ENCODE results near the gene SYCP2.

The SYCP2 gene

DNA sequence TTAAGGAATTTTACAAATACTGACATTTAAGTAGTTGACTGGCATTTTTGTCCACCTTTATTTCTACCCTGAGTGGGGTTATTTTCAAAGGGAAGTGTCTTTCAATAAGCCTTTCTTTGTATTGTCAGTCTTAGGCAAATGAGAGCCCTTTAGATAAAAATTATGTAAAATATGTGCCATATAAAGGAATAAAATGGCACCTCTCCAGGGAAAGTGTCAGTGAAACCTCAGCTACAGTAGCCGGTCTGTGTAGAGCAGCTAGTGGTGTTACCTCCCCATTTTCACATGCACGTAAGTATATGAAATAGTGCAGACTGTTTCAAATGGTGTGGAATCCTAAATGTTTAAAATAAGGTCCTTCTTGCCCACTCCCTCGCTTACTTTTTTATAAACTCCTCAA lies 11.7 kb upstream of the SYCP2 start:
- H3K23ac ChIP-seq (ENCODE audit: low read length in 2 of 2) = no peak overlapping the region
- H2BK120ac ChIP-seq (ENCODE audit: low read depth, low read length) = no peak overlapping the region
- DNase-seq = no peak
- H3K18ac ChIP-seq (ENCODE audit: low read depth in 1 of 2, low read length in 2 of 2) = no peak overlapping the region
- no peak overlapping the region for H2BK12ac ChIP-seq (ENCODE audit: low read length in 2 of 2)
- H2BK5ac ChIP-seq (ENCODE audit: low read depth, low read length, poor library complexity, severe bottlenecking) = no peak overlapping the region
- no peak overlapping the region for H2BK15ac ChIP-seq (ENCODE audit: low read depth, poor library complexity, severe bottlenecking)
- H3K9me3 ChIP-seq (ENCODE audit: control insufficient read depth, low read length) = no peaks in the 10 kb centered on the region
- H3K27me3 ChIP-seq (ENCODE audit: control insufficient read depth in 1 of 2, insufficient read depth in 1 of 2, low read length in 2 of 2) = no peaks in the 10 kb centered on the region
- H3K27ac ChIP-seq (ENCODE audit: low read length, poor library complexity, severe bottlenecking) = peak overlapping the region; percentile 36
- no peak overlapping the region for H4K8ac ChIP-seq (ENCODE audit: low read length)
- 54% methylated on average over 1 of the region's 3 CpGs for WGBS
- no peak overlapping the region for H3K9ac ChIP-seq (ENCODE audit: low read length)
- H3K4me1 ChIP-seq (ENCODE audit: control insufficient read depth, insufficient read depth, low read depth, low read length) = no peaks in the 10 kb centered on the region
- H3K4ac ChIP-seq (ENCODE audit: low read depth in 1 of 2, low read length in 2 of 2) = no peak overlapping the region
- H2AK5ac ChIP-seq (ENCODE audit: low read length, severe bottlenecking) = no peak overlapping the region
- no peak overlapping the region for H3K14ac ChIP-seq (ENCODE audit: low read length in 2 of 2)
- H2AFZ ChIP-seq (ENCODE audit: low read depth, low read length) = no peak overlapping the region
- no peak overlapping the region for H3K4me3 ChIP-seq (ENCODE audit: insufficient read depth in 1 of 2, low read depth in 1 of 2, low read length in 2 of 2)
- peaks cover 4% of the 10 kb centered on the region for H3K79me1 ChIP-seq (replicated peaks; ENCODE audit: low read length, poor library complexity, severe bottlenecking)
- H4K91ac ChIP-seq (ENCODE audit: low read length) = no peak overlapping the region
- H3K4me2 ChIP-seq (ENCODE audit: low read length, poor library complexity, severe bottlenecking) = no peak overlapping the region
- peaks cover 5 to 44% of the 10 kb centered on the region in 2 experiments for H3K36me3 ChIP-seq (ENCODE audit: control insufficient read depth in 1 of 2, insufficient read depth in 2 of 2, low read depth in 1 of 2, low read length in 2 of 2)

DNA sequence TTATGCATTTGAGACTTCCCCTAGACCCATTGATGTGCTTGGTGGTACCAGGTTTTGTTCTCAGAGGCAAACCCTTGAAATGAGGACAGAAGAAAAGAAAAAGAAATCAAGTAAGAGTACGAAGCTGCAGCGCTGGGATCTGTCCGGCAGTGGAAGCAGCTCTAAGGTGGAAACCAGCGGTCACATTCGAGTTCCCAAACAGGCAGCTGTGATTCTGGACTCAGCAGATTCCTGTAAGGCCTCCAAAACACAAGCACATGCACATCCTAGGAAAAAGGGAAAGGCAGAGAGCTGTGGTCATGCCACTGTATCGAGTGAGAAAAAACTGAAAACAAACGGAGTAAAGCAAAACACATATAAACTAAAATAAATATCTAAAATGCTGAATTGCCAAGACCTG lies 11.3 kb upstream of the SYCP2 start:
- WGBS = 97% methylated on average over 5 of the region's 7 CpGs
- H4K91ac ChIP-seq (ENCODE audit: low read length) = no peak overlapping the region
- H3K79me1 ChIP-seq (replicated peaks; ENCODE audit: low read length, poor library complexity, severe bottlenecking) = peaks cover 3% of the 10 kb centered on the region
- H2BK5ac ChIP-seq (ENCODE audit: low read depth, low read length, poor library complexity, severe bottlenecking) = no peak overlapping the region
- no peak overlapping the region for H2AK5ac ChIP-seq (ENCODE audit: low read length, severe bottlenecking)
- H3K9me3 ChIP-seq (ENCODE audit: control insufficient read depth, low read length) = no peaks in the 10 kb centered on the region
- no peak overlapping the region for H2AFZ ChIP-seq (ENCODE audit: low read depth, low read length)
- H3K23ac ChIP-seq (ENCODE audit: low read length in 2 of 2) = no peak overlapping the region
- no peak for DNase-seq
- H3K9ac ChIP-seq (ENCODE audit: low read length) = no peak overlapping the region
- H3K18ac ChIP-seq (ENCODE audit: low read depth in 1 of 2, low read length in 2 of 2) = no peak overlapping the region
- H3K4me3 ChIP-seq (ENCODE audit: insufficient read depth in 1 of 2, low read depth in 1 of 2, low read length in 2 of 2) = no peak overlapping the region
- no peak overlapping the region for H2BK15ac ChIP-seq (ENCODE audit: low read depth, poor library complexity, severe bottlenecking)
- H3K27ac ChIP-seq (ENCODE audit: low read length, poor library complexity, severe bottlenecking) = no peak overlapping the region
- no peaks in the 10 kb centered on the region for H3K4me1 ChIP-seq (ENCODE audit: control insufficient read depth, insufficient read depth, low read depth, low read length)
- H3K27me3 ChIP-seq (ENCODE audit: control insufficient read depth in 1 of 2, insufficient read depth in 1 of 2, low read length in 2 of 2) = no peaks in the 10 kb centered on the region
- no peak overlapping the region for H2BK12ac ChIP-seq (ENCODE audit: low read length in 2 of 2)
- H2BK120ac ChIP-seq (ENCODE audit: low read depth, low read length) = no peak overlapping the region
- H4K8ac ChIP-seq (ENCODE audit: low read length) = no peak overlapping the region
- no peak overlapping the region for H3K4ac ChIP-seq (ENCODE audit: low read depth in 1 of 2, low read length in 2 of 2)
- H3K14ac ChIP-seq (ENCODE audit: low read length in 2 of 2) = no peak overlapping the region
- no peak overlapping the region for H3K4me2 ChIP-seq (ENCODE audit: low read length, poor library complexity, severe bottlenecking)
- peaks cover 5 to 44% of the 10 kb centered on the region in 2 experiments for H3K36me3 ChIP-seq (ENCODE audit: control insufficient read depth in 1 of 2, insufficient read depth in 2 of 2, low read depth in 1 of 2, low read length in 2 of 2)

DNA sequence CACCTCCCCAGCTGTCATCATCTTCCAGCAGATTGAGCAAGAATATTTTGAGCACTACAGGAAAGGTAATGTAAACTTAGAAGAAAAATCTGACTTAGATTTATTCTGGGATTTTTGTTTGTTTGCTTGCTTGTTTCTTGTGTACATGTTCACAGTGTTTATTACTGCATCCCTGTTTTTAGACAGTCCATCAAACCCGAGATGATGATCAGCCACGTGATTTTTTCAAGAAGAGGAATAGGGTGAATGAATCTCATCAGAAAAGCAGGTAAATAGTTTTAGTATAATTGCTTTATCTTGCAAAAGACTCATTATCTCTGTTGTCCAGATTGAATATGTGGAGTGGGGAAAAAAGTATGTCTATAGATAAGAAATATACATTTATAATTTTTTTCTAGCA lies 8.8 kb upstream of the SYCP2 start:
- no peak overlapping the region for H2BK15ac ChIP-seq (ENCODE audit: low read depth, poor library complexity, severe bottlenecking)
- H3K36me3 ChIP-seq (ENCODE audit: control insufficient read depth in 1 of 2, insufficient read depth in 2 of 2, low read depth in 1 of 2, low read length in 2 of 2) = peaks cover 10 to 44% of the 10 kb centered on the region in 2 experiments
- peaks cover 14% of the 10 kb centered on the region for H3K79me1 ChIP-seq (replicated peaks; ENCODE audit: low read length, poor library complexity, severe bottlenecking)
- H3K9ac ChIP-seq (ENCODE audit: low read length) = peak overlapping the region; percentile 97
- 100% methylated on average over 2 of the region's 2 CpGs for WGBS
- no peak overlapping the region for H3K4ac ChIP-seq (ENCODE audit: low read depth in 1 of 2, low read length in 2 of 2)
- no peak overlapping the region for H3K23ac ChIP-seq (ENCODE audit: low read length in 2 of 2)
- no peak overlapping the region for H3K4me2 ChIP-seq (ENCODE audit: low read length, poor library complexity, severe bottlenecking)
- no peak overlapping the region for H2BK120ac ChIP-seq (ENCODE audit: low read depth, low read length)
- H3K14ac ChIP-seq (ENCODE audit: low read length in 2 of 2) = no peak overlapping the region
- H2BK12ac ChIP-seq (ENCODE audit: low read length in 2 of 2) = no peak overlapping the region
- DNase-seq = no peak
- no peak overlapping the region for H3K27ac ChIP-seq (ENCODE audit: low read length, poor library complexity, severe bottlenecking)
- peak overlapping the region in 1 of 2 experiments; percentile 90 for H3K4me3 ChIP-seq (ENCODE audit: insufficient read depth in 1 of 2, low read depth in 1 of 2, low read length in 2 of 2)
- no peak overlapping the region for H2BK5ac ChIP-seq (ENCODE audit: low read depth, low read length, poor library complexity, severe bottlenecking)
- H2AFZ ChIP-seq (ENCODE audit: low read depth, low read length) = no peak overlapping the region
- no peak overlapping the region for H4K91ac ChIP-seq (ENCODE audit: low read length)
- H3K27me3 ChIP-seq (ENCODE audit: control insufficient read depth in 1 of 2, insufficient read depth in 1 of 2, low read length in 2 of 2) = no peaks in the 10 kb centered on the region
- no peak overlapping the region for H3K18ac ChIP-seq (ENCODE audit: low read depth in 1 of 2, low read length in 2 of 2)
- H3K9me3 ChIP-seq (ENCODE audit: control insufficient read depth, low read length) = no peaks in the 10 kb centered on the region
- no peak overlapping the region for H4K8ac ChIP-seq (ENCODE audit: low read length)
- no peak overlapping the region for H2AK5ac ChIP-seq (ENCODE audit: low read length, severe bottlenecking)
- H3K4me1 ChIP-seq (ENCODE audit: control insufficient read depth, insufficient read depth, low read depth, low read length) = peaks cover 12% of the 10 kb centered on the region

DNA sequence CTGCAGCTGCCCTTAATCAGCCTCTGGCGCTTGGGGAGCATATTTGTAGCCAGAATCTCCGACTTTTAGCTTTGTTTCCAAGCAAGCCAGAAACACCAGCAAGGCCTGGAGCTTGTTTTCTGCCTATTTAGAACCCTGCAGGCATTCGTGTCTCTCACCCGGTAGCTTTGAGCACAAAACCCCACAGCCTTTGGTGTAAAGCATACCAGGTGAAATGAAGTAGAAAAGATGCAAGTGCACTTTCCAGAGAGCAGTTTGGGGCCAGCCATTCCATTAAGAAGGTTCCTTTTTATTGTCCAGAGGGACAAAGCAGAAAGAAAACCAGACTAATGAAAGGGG lies 7.5 kb upstream of the SYCP2 start:
- Histone ChIP-seq H4K8ac (ENCODE audit: low read length) (no peak overlapping the region), H2AK5ac (ENCODE audit: low read length, severe bottlenecking) (no peak overlapping the region), H3K9me3 (ENCODE audit: control insufficient read depth, low read length) (no peaks in the 10 kb centered on the region), H2BK12ac (ENCODE audit: low read length in 2 of 2) (peak overlapping the region in 1 of 2 experiments; percentile 17), H2AFZ (ENCODE audit: low read depth, low read length) (peak overlapping the region; percentile 90), H3K36me3 (ENCODE audit: control insufficient read depth in 1 of 2, insufficient read depth in 2 of 2, low read depth in 1 of 2, low read length in 2 of 2) (peaks cover 10 to 45% of the 10 kb centered on the region in 2 experiments), H3K79me1 (replicated peaks; ENCODE audit: low read length, poor library complexity, severe bottlenecking) (peaks cover 14% of the 10 kb centered on the region), H3K4me1 (ENCODE audit: control insufficient read depth, insufficient read depth, low read depth, low read length) (peaks cover 12% of the 10 kb centered on the region), H3K4me3 (ENCODE audit: insufficient read depth in 1 of 2, low read depth in 1 of 2, low read length in 2 of 2) (peak overlapping the region; percentile 68 to 90), H2BK120ac (ENCODE audit: low read depth, low read length) (no peak overlapping the region), H3K18ac (ENCODE audit: low read depth in 1 of 2, low read length in 2 of 2) (peak overlapping the region; percentile 14 to 70), H3K27me3 (ENCODE audit: control insufficient read depth in 1 of 2, insufficient read depth in 1 of 2, low read length in 2 of 2) (no peaks in the 10 kb centered on the region), H3K14ac (ENCODE audit: low read length in 2 of 2) (no peak overlapping the region), H3K4ac (ENCODE audit: low read depth in 1 of 2, low read length in 2 of 2) (peak overlapping the region in 1 of 2 experiments; percentile 48), H2BK15ac (ENCODE audit: low read depth, poor library complexity, severe bottlenecking) (no peak overlapping the region), H3K27ac (ENCODE audit: low read length, poor library complexity, severe bottlenecking) (peak overlapping the region; percentile 99), H3K23ac (ENCODE audit: low read length in 2 of 2) (no peak overlapping the region), H2BK5ac (ENCODE audit: low read depth, low read length, poor library complexity, severe bottlenecking) (no peak overlapping the region), H3K4me2 (ENCODE audit: low read length, poor library complexity, severe bottlenecking) (peak overlapping the region; percentile 98), H3K9ac (ENCODE audit: low read length) (peak overlapping the region; percentile 97), H4K91ac (ENCODE audit: low read length) (no peak overlapping the region)
- DNase-seq = no peak
- WGBS = 8% methylated on average over 4 of the region's 4 CpGs

All from mesenchymal stem cell (in vitro differentiated cells and primary cell).